T-helper 2 cell (primary cell): ENCODE data around the gene DNASE1L1.

Experiments
- DNase-seq, 5 experiments: peaks; one replicate each; pipeline versions ENCODE4 v3.0.0 to v3.0.0-alpha.2; 2012 to 2022

Gene DNASE1L1

GRCh38 chrX:154436374-154436982 is 27.4 kb upstream of the DNASE1L1 start:
- peak in 4 of 5 experiments; percentile 33 to 77 (median 52) for DNase-seq

- DNase-seq: no peak
These were observed 26.2 kb upstream of the DNASE1L1 start for GRCh38 chrX:154435171-154435733.

- DNase-seq: no peak
These were observed 25.5 kb upstream of the DNASE1L1 start for GRCh38 chrX:154434394-154435168.

GRCh38 chrX:154433605-154434004 is 24.6 kb upstream of the DNASE1L1 start:
- no peak for DNase-seq

- DNase-seq: no peak
These were observed 23.2 kb upstream of the DNASE1L1 start for GRCh38 chrX:154432210-154432609.

- DNase-seq: no peak
These were observed 22.3 kb upstream of the DNASE1L1 start for GRCh38 chrX:154431341-154431740.

GRCh38 chrX:154430916-154431315 is 21.9 kb upstream of the DNASE1L1 start:
- no peak for DNase-seq

GRCh38 chrX:154430479-154430878 is 21.4 kb upstream of the DNASE1L1 start:
- DNase-seq: no peak

- no peak for DNase-seq
These were observed 20.7 kb upstream of the DNASE1L1 start for GRCh38 chrX:154429711-154430110.

- peak; percentile 66 to 96 (median 84) for DNase-seq
These were observed 19.4 kb upstream of the DNASE1L1 start, which contains the start of gene ATP6AP1 for GRCh38 chrX:154428176-154429171. Gene ATP6AP1, plus strand, starts transcription at chrX:154428677. Its CDS starts 16 bp downstream, at chrX:154428693.

- DNase-seq: peak in 1 of 5 experiments; percentile 24
These were observed 18.1 kb upstream of the DNASE1L1 start for GRCh38 chrX:154426916-154427770.

- DNase-seq: no peak
These were observed 11.3 kb upstream of the DNASE1L1 start for GRCh38 chrX:154420402-154420756.

GRCh38 chrX:154419688-154420401 is 10.8 kb upstream of the DNASE1L1 start:
- no peak for DNase-seq

GRCh38 chrX:154419189-154419588 is 10.1 kb upstream of the DNASE1L1 start:
- DNase-seq: no peak

GRCh38 chrX:154417157-154417556 is 8.1 kb upstream of the DNASE1L1 start:
- DNase-seq: no peak

- DNase-seq: no peak
These were observed 4.1 kb upstream of the DNASE1L1 start for GRCh38 chrX:154413142-154413541.

- peak in 2 of 5 experiments; percentile 32 to 72 for DNase-seq
These were observed 3.4 kb upstream of the DNASE1L1 start for GRCh38 chrX:154412468-154412867.

GRCh38 chrX:154411981-154412340 is 2.9 kb upstream of the DNASE1L1 start:
- peak in 4 of 5 experiments; percentile 22 to 78 (median 40) for DNase-seq

GRCh38 chrX:154408659-154409221 is 314 bp downstream of the DNASE1L1 start:
- no peak for DNase-seq

- DNase-seq: no peak
These were observed 4.3 kb downstream of the DNASE1L1 start for GRCh38 chrX:154404625-154405192.
